ENCODE data around the gene PRG2. TPM values are rescaled to one million over a fixed set of nuclear protein-coding genes. Genes with fewer than 3 reads are reported as not detected.

The PRG2 gene
- total and polyA plus RNA-seq, 2 of the 13 experiments (the other 11 are each of a cell fraction or from before 2014, with no cell fraction given), result not detected

- TF ChIP-seq SKIL (CRISPR knock-in tag; IDR thresholded peaks at IDR 0.05; ENCODE audit: borderline replicate concordance) (no peak), LRRFIP1 (CRISPR knock-in tag; conservative IDR thresholded peaks at IDR 0.05) (no peak), FOXP1 (IDR thresholded peaks at IDR 0.05) (no peak), FOXP1 (CRISPR knock-in tag; IDR thresholded peaks at IDR 0.05) (peak; percentile 68; the same call in 1 of the 2 replicates), THAP8 (CRISPR knock-in tag; IDR thresholded peaks at IDR 0.05; ENCODE audit: borderline replicate concordance) (no peak), GLMP (CRISPR knock-in tag; IDR thresholded peaks at IDR 0.05; ENCODE audit: borderline replicate concordance) (no peak), ZNF615 (CRISPR knock-in tag; IDR thresholded peaks at IDR 0.05; ENCODE audit: borderline replicate concordance) (no peak), HOMEZ (CRISPR knock-in tag; IDR thresholded peaks at IDR 0.05; ENCODE audit: low read depth) (peak; percentile 66), MLXIP (CRISPR knock-in tag; IDR thresholded peaks at IDR 0.05; ENCODE audit: borderline replicate concordance) (no peak), KMT2B (CRISPR knock-in tag; IDR thresholded peaks at IDR 0.05) (no peak), ZNF230 (CRISPR knock-in tag; IDR thresholded peaks at IDR 0.05) (no peak), ZNF776 (CRISPR knock-in tag; IDR thresholded peaks at IDR 0.05) (no peak), RARG (CRISPR knock-in tag; IDR thresholded peaks at IDR 0.05; ENCODE audit: low read depth) (no peak), CBX5 (CRISPR knock-in tag; IDR thresholded peaks at IDR 0.05; ENCODE audit: borderline replicate concordance) (peak; percentile 77; the same call in 1 of the 2 replicates), ZNF547 (CRISPR knock-in tag; IDR thresholded peaks at IDR 0.05) (no peak), GATA4 (IDR thresholded peaks at IDR 0.05; ENCODE audit: borderline replicate concordance, low read depth) (no peak), AKAP8 (CRISPR knock-in tag; IDR thresholded peaks at IDR 0.05) (no peak)
Observed at GRCh38 chr11:57434640-57435546, 44.4 kb upstream of the PRG2 start (continued).
